SU-DHL-6 (cell line): ENCODE data around the gene PHLDA2.

ENCODE experiments used
- H2AFZ ChIP-seq: fragments of 200-600 bp; sonication (generic); 2 replicates; pipeline ENCODE4 v1.6.1; 2014; ENCODE audit warnings: low read depth, mild to moderate bottlenecking, moderate library complexity, mixed read lengths, antibody characterized with exemption, low read length; ENCODE audit not compliant: severe bottlenecking
- H3F3A ChIP-seq: fragments of 200-600 bp; shearing (Covaris generic); 2 replicates; pipeline ENCODE4 v1.6.0; 2016; ENCODE audit warnings: antibody characterized with exemption, mild to moderate bottlenecking; ENCODE audit not compliant: insufficient read depth
- H3K27ac ChIP-seq: fragments of 200-600 bp; sonication (generic); 2 replicates; pipeline ENCODE4 v1.5.1; 2016; ENCODE audit warnings: low read depth, mild to moderate bottlenecking, low read length, moderate library complexity, mixed read lengths
- H3K27me3 ChIP-seq: fragments of 200-600 bp; sonication (generic), shearing (Covaris generic); 2 replicates; pipeline ENCODE4 v1.6.0; 2014; ENCODE audit warnings: mild to moderate bottlenecking, low read length
- H3K36me3 ChIP-seq: fragments of 200-600 bp; sonication (generic); 2 replicates; pipeline ENCODE4 v1.6.1; 2014; ENCODE audit warnings: mild to moderate bottlenecking, low read length, mixed read lengths
- H3K4me2 ChIP-seq: fragments of 300-600, 200-600 bp; shearing (Covaris generic), sonication (generic); 2 replicates; pipeline ENCODE4 v1.6.0; 2014; ENCODE audit warnings: low read length, low read depth, mild to moderate bottlenecking; ENCODE audit not compliant: poor library complexity, severe bottlenecking
- H3K4me3 ChIP-seq: fragments of 200-600 bp; sonication (generic); 2 replicates; pipeline ENCODE4 v1.5.1; 2014; ENCODE audit warnings: antibody characterized with exemption, low read length, mild to moderate bottlenecking, mixed read lengths; ENCODE audit not compliant: insufficient read depth, poor library complexity, severe bottlenecking
- H3K79me2 ChIP-seq: fragments of 200-600 bp; sonication (generic); 2 replicates; pipeline ENCODE4 v1.6.1; 2014; ENCODE audit warnings: mild to moderate bottlenecking, low read length, moderate library complexity; ENCODE audit not compliant: insufficient read depth
- H3K9ac ChIP-seq: fragments of 200-600 bp; sonication (generic); 2 replicates; pipeline ENCODE4 v1.7.0; 2014; ENCODE audit warnings: mild to moderate bottlenecking, low read length
- H3K9me2 ChIP-seq: fragments of 200-600 bp; sonication (generic); replicated peaks from 2 replicates; pipeline ENCODE4 v1.6.1; 2014; ENCODE audit warnings: low read length; ENCODE audit not compliant: insufficient read depth
- H3K9me3 ChIP-seq: fragments of 200-600 bp; sonication (generic); 2 replicates; pipeline ENCODE4 v1.6.1; 2014; ENCODE audit warnings: low read length, mixed read lengths; ENCODE audit not compliant: insufficient read depth
- H4K20me1 ChIP-seq: fragments of 200-600 bp; sonication (generic); 2 replicates; pipeline ENCODE4 v1.6.1; 2014; ENCODE audit warnings: low read depth, mild to moderate bottlenecking, antibody characterized with exemption, low read length, moderate library complexity, mixed read lengths
- CTCF ChIP-seq: fragments of 200-600 bp; sonication (generic); IDR thresholded peaks from one replicate; pipeline ENCODE4 v1.5.1; 2017; ENCODE audit warnings: antibody characterized with exemption, mild to moderate bottlenecking, low read length, moderate library complexity; ENCODE audit not compliant: insufficient read depth, poor library complexity, severe bottlenecking
- EZH2phosphoT487 ChIP-seq: fragments of 200-600 bp; sonication (generic), shearing (Covaris generic); conservative IDR thresholded peaks from 2 replicates; pipeline ENCODE4 v1.6.1; 2018; ENCODE audit warnings: mild to moderate bottlenecking, antibody characterized with exemption, low read length, moderate library complexity, mixed read lengths

Gene PHLDA2

GRCh38 chr11:2928605-2929530 lies at the start of gene PHLDA2:
Gene PHLDA2 (minus strand): TSS chr11:2929420. CDS start chr11:2929364, 56 bp downstream.
- H3K9me3 ChIP-seq = no peaks in the 10 kb centered on the region
- H3K79me2 ChIP-seq = no peaks in the 10 kb centered on the region
- no peak within 1 kb of the TSS for H3K4me3 ChIP-seq
- no peaks in the 10 kb centered on the region for H3K36me3 ChIP-seq
- no peaks in the 10 kb centered on the region for H3K9me2 ChIP-seq
- H3K27me3 ChIP-seq = no peaks in the 10 kb centered on the region
- TF ChIP-seq EZH2phosphoT487 (no peak), CTCF (no peak)
- no peaks in the 10 kb centered on the region for H4K20me1 ChIP-seq
- no peak within 1 kb of the TSS for H2AFZ ChIP-seq
- H3K27ac ChIP-seq = no peak within 1 kb of the TSS
- no peaks in the 10 kb centered on the region for H3F3A ChIP-seq
- H3K9ac ChIP-seq = no peak within 1 kb of the TSS
- no peak within 1 kb of the TSS for H3K4me2 ChIP-seq

- no peaks in the 10 kb centered on the region for H3K27me3 ChIP-seq
- no peak overlapping the region for H3K4me2 ChIP-seq
- H2AFZ ChIP-seq = no peak overlapping the region
- no peak overlapping the region for H3K27ac ChIP-seq
- peaks cover 89% of the 10 kb centered on the region for H3K79me2 ChIP-seq
- H3K9me2 ChIP-seq = no peaks in the 10 kb centered on the region
- H3K9ac ChIP-seq = no peak overlapping the region
- no peaks in the 10 kb centered on the region for H3K9me3 ChIP-seq
- 0 out of 2 replicates have a peak, but pooled peaks cover 6% of the 10 kb centered on the region for H3F3A ChIP-seq
- no peak for TF ChIP-seq CTCF
- no peak for TF ChIP-seq EZH2phosphoT487
- H3K36me3 ChIP-seq = peaks cover 65% of the 10 kb centered on the region
- H4K20me1 ChIP-seq = peaks cover 33% of the 10 kb centered on the region
- H3K4me3 ChIP-seq = no peak overlapping the region
These were observed 47.9 kb upstream of the PHLDA2 start for GRCh38 chr11:2977113-2977512.

GRCh38 chr11:2976294-2977063 lies 47.3 kb upstream of the PHLDA2 start:
- peaks cover 36% of the 10 kb centered on the region for H4K20me1 ChIP-seq
- H3K27me3 ChIP-seq = no peaks in the 10 kb centered on the region
- H3K79me2 ChIP-seq = peaks cover 88% of the 10 kb centered on the region
- H3K27ac ChIP-seq = no peak overlapping the region
- no peak overlapping the region for H3K9ac ChIP-seq
- H2AFZ ChIP-seq = no peak overlapping the region
- 0 out of 2 replicates have a peak, but pooled peaks cover 6% of the 10 kb centered on the region for H3F3A ChIP-seq
- peaks cover 71% of the 10 kb centered on the region for H3K36me3 ChIP-seq
- H3K9me3 ChIP-seq = no peaks in the 10 kb centered on the region
- TF ChIP-seq CTCF (no peak), EZH2phosphoT487 (no peak)
- H3K9me2 ChIP-seq = no peaks in the 10 kb centered on the region
- H3K4me3 ChIP-seq = no peak overlapping the region
- no peak overlapping the region for H3K4me2 ChIP-seq
